K562 (cell line): ENCODE data around the gene GABRR3. TPM values are rescaled to one million over a fixed set of nuclear protein-coding genes. Genes with fewer than 3 reads are reported as not detected.

Source experiments
- CCNT2 ChIP-seq: IDR thresholded peaks from 2 replicates; pipeline ENCODE4 v1.6.1; 2011; ENCODE audit warnings: borderline replicate concordance, low read depth, mild to moderate bottlenecking, moderate library complexity, mixed read lengths, low read length; ENCODE audit not compliant: insufficient read length; ENCODE audit errors: extremely low read depth
- ELF1 ChIP-seq: fragments of 200-800 bp; sonication (Bioruptor generic); IDR thresholded peaks from 2 replicates; pipeline ENCODE4 v1.6.1; 2016; ENCODE audit warnings: missing genetic modification characterization, missing compliant biosample characterization
- HCFC1 ChIP-seq: IDR thresholded peaks from 2 replicates; pipeline ENCODE4 v1.6.1; 2012; ENCODE audit warnings: low read depth, low read length, improper control_type of control experiment
- HMG20B ChIP-seq: fragments of 250-450 bp; sonication (Bioruptor Pico); IDR thresholded peaks from 2 replicates; pipeline ENCODE4 v1.5.0; 2021; ENCODE audit warnings: mild to moderate bottlenecking
- MIER1 ChIP-seq: fragments of 450-650 bp; IDR thresholded peaks from 2 replicates; pipeline ENCODE4 v1.6.1; 2016; ENCODE audit warnings: antibody characterized with exemption, mild to moderate bottlenecking, low read depth
- NFXL1 ChIP-seq: fragments of 450-650 bp; formaldehyde crosslinking; IDR thresholded peaks from 2 replicates; pipeline ENCODE4 v1.4.0; 2021; ENCODE audit warnings: mild to moderate bottlenecking
- RB1 ChIP-seq: fragments of 450-650 bp; IDR thresholded peaks from 2 replicates; pipeline ENCODE4 v1.6.1; 2017; ENCODE audit warnings: low read depth, mild to moderate bottlenecking
- TARDBP ChIP-seq: fragments of 450-650 bp; IDR thresholded peaks from 2 replicates; pipeline ENCODE4 v1.6.1; 2016
- TEAD1 ChIP-seq, 2 experiments: fragments of 450-650 bp in 1 of 2; sonication (generic) in 1 of 2; formaldehyde crosslinking; IDR thresholded peaks; 2 replicates each; pipeline versions ENCODE4 v1.4.0 to v1.8.0; 2020 to 2022; ENCODE audit warnings: mild to moderate bottlenecking in 2 of 2, missing genetic modification reagents in 1 of 2
- ZNF780A ChIP-seq: fragments of 250-450 bp; sonication (Bioruptor Pico); IDR thresholded peaks from 2 replicates; pipeline ENCODE4 v1.5.0; 2021; ENCODE audit warnings: mild to moderate bottlenecking
- polyA plus RNA-seq, 8 experiments: library from polyadenylated mRNA; depleted of rRNA in 4 of 8; stranded (reverse) in 5 of 8; unstranded in 3 of 8; fragments of >200 nt; fragmentation: Nextera tagmentation in 2 of 8; fragmentation: Illumina TruSeq in 1 of 8; extraction: Ambion mirVana in 2 of 8; extraction: Trizol in 1 of 8; gene quantifications; 2 replicates each; pipeline versions ENCODE4 v1.2.1 to v1.2.3, GENCODE V29; 2011 to 2014; ENCODE audit warnings: inconsistent platforms in 1 of 8, missing spikeins in 1 of 8
- total RNA-seq, 7 experiments: library from RNA; depleted of rRNA in 6 of 7; stranded (reverse); fragments of >200 nt in 6 of 7; fragmentation: Illumina TruSeq in 2 of 7; extraction: Trizol in 2 of 7; gene quantifications; 2 replicates each; pipeline versions ENCODE4 v1.2.1 to v1.2.3, GENCODE V29; 2011 to 2021; ENCODE audit warnings: low replicate concordance in 1 of 7
- TF ChIP-seq, protein P1 (sequence below), 2 experiments: fragments of 250-450 bp in 1 of 2; fragments of 450-650 bp in 1 of 2; sonication (Bioruptor Pico) in 1 of 2; IDR thresholded peaks; 2 replicates each; pipeline versions ENCODE4 v1.6.1 to v1.8.0; 2016 to 2021; ENCODE audit warnings: mild to moderate bottlenecking in 2 of 2, moderate library complexity in 2 of 2, missing compliant biosample characterization in 1 of 2, missing genetic modification characterization in 1 of 2
- TF ChIP-seq, protein P2 (sequence below): sonication (generic); formaldehyde crosslinking; IDR thresholded peaks from 2 replicates; pipeline ENCODE4 v1.8.0; 2022; ENCODE audit warnings: missing genetic modification reagents, mild to moderate bottlenecking, borderline replicate concordance
- TF ChIP-seq, protein P3 (sequence below): fragments of 200-600 bp; sonication (generic); IDR thresholded peaks from one replicate; pipeline ENCODE4 v1.6.1; 2012; ENCODE audit warnings: mild to moderate bottlenecking, low read depth, low read length, inconsistent platforms

GABRR3 gene
- total and polyA plus RNA-seq, 9 of the 15 experiments (the other 6 are each of a cell fraction or from before 2014, with no cell fraction given): not detected

- TF ChIP-seq TARDBP (no peak), HMG20B (CRISPR knock-in tag) (no peak), CCNT2 (no peak), TEAD1 (CRISPR knock-in tag; IDR thresholded peaks at IDR 0.05) (no peak), ZNF780A (CRISPR knock-in tag) (no peak), ELF1 (tag) (no peak), NFXL1 (CRISPR knock-in tag) (no peak), RB1 (no peak), MIER1 (no peak), HCFC1 (no peak)
- TF ChIP-seq, protein P1, sequence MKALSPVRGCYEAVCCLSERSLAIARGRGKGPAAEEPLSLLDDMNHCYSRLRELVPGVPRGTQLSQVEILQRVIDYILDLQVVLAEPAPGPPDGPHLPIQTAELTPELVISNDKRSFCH (CRISPR knock-in tag; IDR thresholded peaks at IDR 0.05): no peak
- TF ChIP-seq, protein P1 (tag; IDR thresholded peaks at IDR 0.05): no peak
- TF ChIP-seq, protein P2, sequence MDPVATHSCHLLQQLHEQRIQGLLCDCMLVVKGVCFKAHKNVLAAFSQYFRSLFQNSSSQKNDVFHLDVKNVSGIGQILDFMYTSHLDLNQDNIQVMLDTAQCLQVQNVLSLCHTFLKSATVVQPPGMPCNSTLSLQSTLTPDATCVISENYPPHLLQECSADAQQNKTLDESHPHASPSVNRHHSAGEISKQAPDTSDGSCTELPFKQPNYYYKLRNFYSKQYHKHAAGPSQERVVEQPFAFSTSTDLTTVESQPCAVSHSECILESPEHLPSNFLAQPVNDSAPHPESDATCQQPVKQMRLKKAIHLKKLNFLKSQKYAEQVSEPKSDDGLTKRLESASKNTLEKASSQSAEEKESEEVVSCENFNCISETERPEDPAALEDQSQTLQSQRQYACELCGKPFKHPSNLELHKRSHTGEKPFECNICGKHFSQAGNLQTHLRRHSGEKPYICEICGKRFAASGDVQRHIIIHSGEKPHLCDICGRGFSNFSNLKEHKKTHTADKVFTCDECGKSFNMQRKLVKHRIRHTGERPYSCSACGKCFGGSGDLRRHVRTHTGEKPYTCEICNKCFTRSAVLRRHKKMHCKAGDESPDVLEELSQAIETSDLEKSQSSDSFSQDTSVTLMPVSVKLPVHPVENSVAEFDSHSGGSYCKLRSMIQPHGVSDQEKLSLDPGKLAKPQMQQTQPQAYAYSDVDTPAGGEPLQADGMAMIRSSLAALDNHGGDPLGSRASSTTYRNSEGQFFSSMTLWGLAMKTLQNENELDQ (CRISPR knock-in tag): no peak
- TF ChIP-seq, protein P3, sequence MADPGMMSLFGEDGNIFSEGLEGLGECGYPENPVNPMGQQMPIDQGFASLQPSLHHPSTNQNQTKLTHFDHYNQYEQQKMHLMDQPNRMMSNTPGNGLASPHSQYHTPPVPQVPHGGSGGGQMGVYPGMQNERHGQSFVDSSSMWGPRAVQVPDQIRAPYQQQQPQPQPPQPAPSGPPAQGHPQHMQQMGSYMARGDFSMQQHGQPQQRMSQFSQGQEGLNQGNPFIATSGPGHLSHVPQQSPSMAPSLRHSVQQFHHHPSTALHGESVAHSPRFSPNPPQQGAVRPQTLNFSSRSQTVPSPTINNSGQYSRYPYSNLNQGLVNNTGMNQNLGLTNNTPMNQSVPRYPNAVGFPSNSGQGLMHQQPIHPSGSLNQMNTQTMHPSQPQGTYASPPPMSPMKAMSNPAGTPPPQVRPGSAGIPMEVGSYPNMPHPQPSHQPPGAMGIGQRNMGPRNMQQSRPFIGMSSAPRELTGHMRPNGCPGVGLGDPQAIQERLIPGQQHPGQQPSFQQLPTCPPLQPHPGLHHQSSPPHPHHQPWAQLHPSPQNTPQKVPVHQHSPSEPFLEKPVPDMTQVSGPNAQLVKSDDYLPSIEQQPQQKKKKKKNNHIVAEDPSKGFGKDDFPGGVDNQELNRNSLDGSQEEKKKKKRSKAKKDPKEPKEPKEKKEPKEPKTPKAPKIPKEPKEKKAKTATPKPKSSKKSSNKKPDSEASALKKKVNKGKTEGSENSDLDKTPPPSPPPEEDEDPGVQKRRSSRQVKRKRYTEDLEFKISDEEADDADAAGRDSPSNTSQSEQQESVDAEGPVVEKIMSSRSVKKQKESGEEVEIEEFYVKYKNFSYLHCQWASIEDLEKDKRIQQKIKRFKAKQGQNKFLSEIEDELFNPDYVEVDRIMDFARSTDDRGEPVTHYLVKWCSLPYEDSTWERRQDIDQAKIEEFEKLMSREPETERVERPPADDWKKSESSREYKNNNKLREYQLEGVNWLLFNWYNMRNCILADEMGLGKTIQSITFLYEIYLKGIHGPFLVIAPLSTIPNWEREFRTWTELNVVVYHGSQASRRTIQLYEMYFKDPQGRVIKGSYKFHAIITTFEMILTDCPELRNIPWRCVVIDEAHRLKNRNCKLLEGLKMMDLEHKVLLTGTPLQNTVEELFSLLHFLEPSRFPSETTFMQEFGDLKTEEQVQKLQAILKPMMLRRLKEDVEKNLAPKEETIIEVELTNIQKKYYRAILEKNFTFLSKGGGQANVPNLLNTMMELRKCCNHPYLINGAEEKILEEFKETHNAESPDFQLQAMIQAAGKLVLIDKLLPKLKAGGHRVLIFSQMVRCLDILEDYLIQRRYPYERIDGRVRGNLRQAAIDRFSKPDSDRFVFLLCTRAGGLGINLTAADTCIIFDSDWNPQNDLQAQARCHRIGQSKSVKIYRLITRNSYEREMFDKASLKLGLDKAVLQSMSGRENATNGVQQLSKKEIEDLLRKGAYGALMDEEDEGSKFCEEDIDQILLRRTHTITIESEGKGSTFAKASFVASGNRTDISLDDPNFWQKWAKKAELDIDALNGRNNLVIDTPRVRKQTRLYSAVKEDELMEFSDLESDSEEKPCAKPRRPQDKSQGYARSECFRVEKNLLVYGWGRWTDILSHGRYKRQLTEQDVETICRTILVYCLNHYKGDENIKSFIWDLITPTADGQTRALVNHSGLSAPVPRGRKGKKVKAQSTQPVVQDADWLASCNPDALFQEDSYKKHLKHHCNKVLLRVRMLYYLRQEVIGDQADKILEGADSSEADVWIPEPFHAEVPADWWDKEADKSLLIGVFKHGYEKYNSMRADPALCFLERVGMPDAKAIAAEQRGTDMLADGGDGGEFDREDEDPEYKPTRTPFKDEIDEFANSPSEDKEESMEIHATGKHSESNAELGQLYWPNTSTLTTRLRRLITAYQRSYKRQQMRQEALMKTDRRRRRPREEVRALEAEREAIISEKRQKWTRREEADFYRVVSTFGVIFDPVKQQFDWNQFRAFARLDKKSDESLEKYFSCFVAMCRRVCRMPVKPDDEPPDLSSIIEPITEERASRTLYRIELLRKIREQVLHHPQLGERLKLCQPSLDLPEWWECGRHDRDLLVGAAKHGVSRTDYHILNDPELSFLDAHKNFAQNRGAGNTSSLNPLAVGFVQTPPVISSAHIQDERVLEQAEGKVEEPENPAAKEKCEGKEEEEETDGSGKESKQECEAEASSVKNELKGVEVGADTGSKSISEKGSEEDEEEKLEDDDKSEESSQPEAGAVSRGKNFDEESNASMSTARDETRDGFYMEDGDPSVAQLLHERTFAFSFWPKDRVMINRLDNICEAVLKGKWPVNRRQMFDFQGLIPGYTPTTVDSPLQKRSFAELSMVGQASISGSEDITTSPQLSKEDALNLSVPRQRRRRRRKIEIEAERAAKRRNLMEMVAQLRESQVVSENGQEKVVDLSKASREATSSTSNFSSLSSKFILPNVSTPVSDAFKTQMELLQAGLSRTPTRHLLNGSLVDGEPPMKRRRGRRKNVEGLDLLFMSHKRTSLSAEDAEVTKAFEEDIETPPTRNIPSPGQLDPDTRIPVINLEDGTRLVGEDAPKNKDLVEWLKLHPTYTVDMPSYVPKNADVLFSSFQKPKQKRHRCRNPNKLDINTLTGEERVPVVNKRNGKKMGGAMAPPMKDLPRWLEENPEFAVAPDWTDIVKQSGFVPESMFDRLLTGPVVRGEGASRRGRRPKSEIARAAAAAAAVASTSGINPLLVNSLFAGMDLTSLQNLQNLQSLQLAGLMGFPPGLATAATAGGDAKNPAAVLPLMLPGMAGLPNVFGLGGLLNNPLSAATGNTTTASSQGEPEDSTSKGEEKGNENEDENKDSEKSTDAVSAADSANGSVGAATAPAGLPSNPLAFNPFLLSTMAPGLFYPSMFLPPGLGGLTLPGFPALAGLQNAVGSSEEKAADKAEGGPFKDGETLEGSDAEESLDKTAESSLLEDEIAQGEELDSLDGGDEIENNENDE: no peak
Observed at GRCh38 chr3:97971679-97972567, 63.2 kb downstream of the GABRR3 start, which contains the start of gene RIOX2 (continued).
